Loucy (cell line): ENCODE data around the gene LIN28B.

Experiments used
- H2AFZ ChIP-seq: fragments of 200-600 bp; sonication (generic); 2 replicates; pipeline ENCODE4 v1.6.0; 2016; ENCODE audit warnings: antibody characterized with exemption, mild to moderate bottlenecking, low read length, moderate library complexity
- H3F3A ChIP-seq: fragments of 200-600 bp; 2 replicates; pipeline ENCODE4 v1.6.0; 2016; ENCODE audit warnings: antibody characterized with exemption, low read depth, mild to moderate bottlenecking
- H3K27me3 ChIP-seq: fragments of 200-600 bp; sonication (generic); 2 replicates; pipeline ENCODE4 v1.6.1; 2014; ENCODE audit warnings: low read length, mild to moderate bottlenecking; ENCODE audit not compliant: insufficient read depth, poor library complexity, severe bottlenecking
- H3K36me3 ChIP-seq: fragments of 200-600 bp; sonication (generic); 2 replicates; pipeline ENCODE4 v1.6.1; 2016; ENCODE audit warnings: low read length; ENCODE audit not compliant: insufficient read depth
- H3K4me1 ChIP-seq: fragments of 200-600 bp; sonication (generic); 2 replicates; pipeline ENCODE4 v1.5.1; 2014; ENCODE audit warnings: low read length, mild to moderate bottlenecking; ENCODE audit not compliant: insufficient read depth, poor library complexity, severe bottlenecking
- H3K4me2 ChIP-seq: fragments of 200-600 bp; sonication (generic); 2 replicates; pipeline ENCODE4 v1.6.0; 2014; ENCODE audit warnings: antibody characterized with exemption, low read length, low read depth, mild to moderate bottlenecking; ENCODE audit not compliant: poor library complexity, severe bottlenecking
- H3K4me3 ChIP-seq: fragments of 200-600 bp; sonication (generic); 2 replicates; pipeline ENCODE4 v1.5.1; 2014; ENCODE audit warnings: low read length, mild to moderate bottlenecking, mixed read lengths; ENCODE audit not compliant: poor library complexity, severe bottlenecking
- H3K79me2 ChIP-seq: fragments of 200-600 bp; sonication (generic); 2 replicates; pipeline ENCODE4 v1.6.1; 2014; ENCODE audit warnings: low read length; ENCODE audit not compliant: insufficient read depth
- H3K9ac ChIP-seq: fragments of 200-600 bp; sonication (generic); 2 replicates; pipeline ENCODE4 v1.6.0; 2014; ENCODE audit warnings: mild to moderate bottlenecking, low read depth, low read length, moderate library complexity; ENCODE audit not compliant: poor library complexity, severe bottlenecking
- H3K9me2 ChIP-seq: fragments of 200-600 bp; sonication (generic); replicated peaks from 2 replicates; pipeline ENCODE4 v1.6.1; 2016; ENCODE audit warnings: low read depth, low read length, mixed read lengths
- H3K9me3 ChIP-seq: fragments of 200-600 bp; sonication (generic); 2 replicates; pipeline ENCODE4 v1.6.1; 2014; ENCODE audit warnings: mild to moderate bottlenecking, antibody characterized with exemption, low read length, low read depth; ENCODE audit not compliant: insufficient read depth
- H4K20me1 ChIP-seq: fragments of 200-600 bp; sonication (generic); 2 replicates; pipeline ENCODE4 v1.6.0; 2014; ENCODE audit warnings: antibody characterized with exemption, low read length, mild to moderate bottlenecking; ENCODE audit not compliant: insufficient read depth, poor library complexity, severe bottlenecking
- CTCF ChIP-seq: fragments of 200-600 bp; sonication (generic); conservative IDR thresholded peaks from 2 replicates; pipeline ENCODE4 v1.5.1; 2014; ENCODE audit warnings: mild to moderate bottlenecking, antibody characterized with exemption, low read length
- EZH2phosphoT487 ChIP-seq: fragments of 200-600 bp; IDR thresholded peaks from 2 replicates; pipeline ENCODE4 v1.6.1; 2018; ENCODE audit warnings: antibody characterized with exemption, mild to moderate bottlenecking, moderate library complexity, borderline replicate concordance

Gene LIN28B

GRCh38 chr6:104930939-104931338, 26.0 kb upstream of the LIN28B start:
- no peak overlapping the region for H3K4me3 ChIP-seq
- H3K9me2 ChIP-seq: no peaks in the 10 kb centered on the region
- H3K36me3 ChIP-seq: no peaks in the 10 kb centered on the region
- H3F3A ChIP-seq: no peaks in the 10 kb centered on the region
- H3K4me2 ChIP-seq: no peak overlapping the region
- no peak overlapping the region for H2AFZ ChIP-seq
- no peaks in the 10 kb centered on the region for H4K20me1 ChIP-seq
- H3K9ac ChIP-seq: no peak overlapping the region
- no peaks in the 10 kb centered on the region for H3K9me3 ChIP-seq
- H3K27me3 ChIP-seq: no peaks in the 10 kb centered on the region
- TF ChIP-seq CTCF (no peak), EZH2phosphoT487 (no peak)
- no peaks in the 10 kb centered on the region for H3K79me2 ChIP-seq
- no peaks in the 10 kb centered on the region for H3K4me1 ChIP-seq

- Histone ChIP-seq H3K9me2 (no peaks in the 10 kb centered on the region), H2AFZ (no peak overlapping the region)
Observed at GRCh38 chr6:104936766-104937535, 20.0 kb upstream of the LIN28B start.

GRCh38 chr6:104940238-104940892, 16.5 kb upstream of the LIN28B start:
- no peak overlapping the region for H3K4me2 ChIP-seq
- H3K4me3 ChIP-seq: no peak overlapping the region
- no peak overlapping the region for H3K9ac ChIP-seq

More at GRCh38 chr6:104936766-104937535, 20.0 kb upstream of the LIN28B start:
- Histone ChIP-seq H3K27me3 (no peaks in the 10 kb centered on the region), H4K20me1 (no peaks in the 10 kb centered on the region), H3K4me3 (no peak overlapping the region), H3K4me1 (no peaks in the 10 kb centered on the region), H3K4me2 (no peak overlapping the region), H3F3A (no peaks in the 10 kb centered on the region), H3K36me3 (no peaks in the 10 kb centered on the region), H3K79me2 (no peaks in the 10 kb centered on the region), H3K9me3 (no peaks in the 10 kb centered on the region), H3K9ac (no peak overlapping the region)
- no peak for TF ChIP-seq EZH2phosphoT487

More at GRCh38 chr6:104940238-104940892, 16.5 kb upstream of the LIN28B start:
- Histone ChIP-seq H4K20me1 (no peaks in the 10 kb centered on the region), H3K27me3 (no peaks in the 10 kb centered on the region), H3K9me2 (no peaks in the 10 kb centered on the region), H3K79me2 (no peaks in the 10 kb centered on the region), H3F3A (no peaks in the 10 kb centered on the region), H3K4me1 (no peaks in the 10 kb centered on the region), H3K36me3 (no peaks in the 10 kb centered on the region), H3K9me3 (no peaks in the 10 kb centered on the region), H2AFZ (no peak overlapping the region)
- TF ChIP-seq EZH2phosphoT487: no peak
- no peak for TF ChIP-seq CTCF
